ENCODE measurements around the gene ABO. TPM values are rescaled to one million over a fixed set of nuclear protein-coding genes. Genes with fewer than 3 reads are reported as not detected.

The ABO gene
- total and polyA plus RNA-seq, 2 of the 8 experiments (the other 6 are each of a cell fraction or from before 2014, with no cell fraction given), result 0.03 TPM; not detected in 1

DNA sequence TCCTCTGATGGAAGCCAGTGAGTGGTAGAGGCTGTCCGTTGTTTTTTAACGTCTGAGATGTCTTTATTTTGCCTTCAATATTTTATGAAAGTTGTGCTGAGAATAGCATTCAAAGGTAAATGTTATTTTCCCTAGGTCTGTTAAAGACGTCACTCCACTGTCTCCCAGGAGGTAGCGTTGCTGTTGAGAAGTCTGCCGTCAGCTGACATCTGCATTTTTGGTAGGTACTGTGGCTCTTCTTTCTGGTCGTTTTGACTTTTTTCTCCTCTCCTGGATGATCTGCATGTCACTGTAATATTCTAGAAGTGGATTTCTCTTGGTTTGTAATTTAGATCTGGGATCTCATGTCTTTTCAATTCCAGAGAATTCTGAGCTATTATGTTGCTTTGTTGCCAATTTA is 34.6 kb upstream of the ABO start (continued):
- TF ChIP-seq, protein P1, sequence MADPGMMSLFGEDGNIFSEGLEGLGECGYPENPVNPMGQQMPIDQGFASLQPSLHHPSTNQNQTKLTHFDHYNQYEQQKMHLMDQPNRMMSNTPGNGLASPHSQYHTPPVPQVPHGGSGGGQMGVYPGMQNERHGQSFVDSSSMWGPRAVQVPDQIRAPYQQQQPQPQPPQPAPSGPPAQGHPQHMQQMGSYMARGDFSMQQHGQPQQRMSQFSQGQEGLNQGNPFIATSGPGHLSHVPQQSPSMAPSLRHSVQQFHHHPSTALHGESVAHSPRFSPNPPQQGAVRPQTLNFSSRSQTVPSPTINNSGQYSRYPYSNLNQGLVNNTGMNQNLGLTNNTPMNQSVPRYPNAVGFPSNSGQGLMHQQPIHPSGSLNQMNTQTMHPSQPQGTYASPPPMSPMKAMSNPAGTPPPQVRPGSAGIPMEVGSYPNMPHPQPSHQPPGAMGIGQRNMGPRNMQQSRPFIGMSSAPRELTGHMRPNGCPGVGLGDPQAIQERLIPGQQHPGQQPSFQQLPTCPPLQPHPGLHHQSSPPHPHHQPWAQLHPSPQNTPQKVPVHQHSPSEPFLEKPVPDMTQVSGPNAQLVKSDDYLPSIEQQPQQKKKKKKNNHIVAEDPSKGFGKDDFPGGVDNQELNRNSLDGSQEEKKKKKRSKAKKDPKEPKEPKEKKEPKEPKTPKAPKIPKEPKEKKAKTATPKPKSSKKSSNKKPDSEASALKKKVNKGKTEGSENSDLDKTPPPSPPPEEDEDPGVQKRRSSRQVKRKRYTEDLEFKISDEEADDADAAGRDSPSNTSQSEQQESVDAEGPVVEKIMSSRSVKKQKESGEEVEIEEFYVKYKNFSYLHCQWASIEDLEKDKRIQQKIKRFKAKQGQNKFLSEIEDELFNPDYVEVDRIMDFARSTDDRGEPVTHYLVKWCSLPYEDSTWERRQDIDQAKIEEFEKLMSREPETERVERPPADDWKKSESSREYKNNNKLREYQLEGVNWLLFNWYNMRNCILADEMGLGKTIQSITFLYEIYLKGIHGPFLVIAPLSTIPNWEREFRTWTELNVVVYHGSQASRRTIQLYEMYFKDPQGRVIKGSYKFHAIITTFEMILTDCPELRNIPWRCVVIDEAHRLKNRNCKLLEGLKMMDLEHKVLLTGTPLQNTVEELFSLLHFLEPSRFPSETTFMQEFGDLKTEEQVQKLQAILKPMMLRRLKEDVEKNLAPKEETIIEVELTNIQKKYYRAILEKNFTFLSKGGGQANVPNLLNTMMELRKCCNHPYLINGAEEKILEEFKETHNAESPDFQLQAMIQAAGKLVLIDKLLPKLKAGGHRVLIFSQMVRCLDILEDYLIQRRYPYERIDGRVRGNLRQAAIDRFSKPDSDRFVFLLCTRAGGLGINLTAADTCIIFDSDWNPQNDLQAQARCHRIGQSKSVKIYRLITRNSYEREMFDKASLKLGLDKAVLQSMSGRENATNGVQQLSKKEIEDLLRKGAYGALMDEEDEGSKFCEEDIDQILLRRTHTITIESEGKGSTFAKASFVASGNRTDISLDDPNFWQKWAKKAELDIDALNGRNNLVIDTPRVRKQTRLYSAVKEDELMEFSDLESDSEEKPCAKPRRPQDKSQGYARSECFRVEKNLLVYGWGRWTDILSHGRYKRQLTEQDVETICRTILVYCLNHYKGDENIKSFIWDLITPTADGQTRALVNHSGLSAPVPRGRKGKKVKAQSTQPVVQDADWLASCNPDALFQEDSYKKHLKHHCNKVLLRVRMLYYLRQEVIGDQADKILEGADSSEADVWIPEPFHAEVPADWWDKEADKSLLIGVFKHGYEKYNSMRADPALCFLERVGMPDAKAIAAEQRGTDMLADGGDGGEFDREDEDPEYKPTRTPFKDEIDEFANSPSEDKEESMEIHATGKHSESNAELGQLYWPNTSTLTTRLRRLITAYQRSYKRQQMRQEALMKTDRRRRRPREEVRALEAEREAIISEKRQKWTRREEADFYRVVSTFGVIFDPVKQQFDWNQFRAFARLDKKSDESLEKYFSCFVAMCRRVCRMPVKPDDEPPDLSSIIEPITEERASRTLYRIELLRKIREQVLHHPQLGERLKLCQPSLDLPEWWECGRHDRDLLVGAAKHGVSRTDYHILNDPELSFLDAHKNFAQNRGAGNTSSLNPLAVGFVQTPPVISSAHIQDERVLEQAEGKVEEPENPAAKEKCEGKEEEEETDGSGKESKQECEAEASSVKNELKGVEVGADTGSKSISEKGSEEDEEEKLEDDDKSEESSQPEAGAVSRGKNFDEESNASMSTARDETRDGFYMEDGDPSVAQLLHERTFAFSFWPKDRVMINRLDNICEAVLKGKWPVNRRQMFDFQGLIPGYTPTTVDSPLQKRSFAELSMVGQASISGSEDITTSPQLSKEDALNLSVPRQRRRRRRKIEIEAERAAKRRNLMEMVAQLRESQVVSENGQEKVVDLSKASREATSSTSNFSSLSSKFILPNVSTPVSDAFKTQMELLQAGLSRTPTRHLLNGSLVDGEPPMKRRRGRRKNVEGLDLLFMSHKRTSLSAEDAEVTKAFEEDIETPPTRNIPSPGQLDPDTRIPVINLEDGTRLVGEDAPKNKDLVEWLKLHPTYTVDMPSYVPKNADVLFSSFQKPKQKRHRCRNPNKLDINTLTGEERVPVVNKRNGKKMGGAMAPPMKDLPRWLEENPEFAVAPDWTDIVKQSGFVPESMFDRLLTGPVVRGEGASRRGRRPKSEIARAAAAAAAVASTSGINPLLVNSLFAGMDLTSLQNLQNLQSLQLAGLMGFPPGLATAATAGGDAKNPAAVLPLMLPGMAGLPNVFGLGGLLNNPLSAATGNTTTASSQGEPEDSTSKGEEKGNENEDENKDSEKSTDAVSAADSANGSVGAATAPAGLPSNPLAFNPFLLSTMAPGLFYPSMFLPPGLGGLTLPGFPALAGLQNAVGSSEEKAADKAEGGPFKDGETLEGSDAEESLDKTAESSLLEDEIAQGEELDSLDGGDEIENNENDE (IDR thresholded peaks at IDR 0.05; ENCODE audit: insufficient replicate concordance, low read length), result no peak
- TF ChIP-seq BCL11A (IDR thresholded peaks at IDR 0.05; ENCODE audit: low read depth in 2 of 2, low read length in 2 of 2) (no peak), EP300 (IDR thresholded peaks at IDR 0.05; ENCODE audit: borderline replicate concordance in 1 of 2, low read depth in 2 of 2, low read length in 2 of 2) (no peak), CBX8 (IDR thresholded peaks at IDR 0.05; ENCODE audit: borderline replicate concordance, low read depth, low read length) (no peak), CTBP2 (IDR thresholded peaks at IDR 0.05; ENCODE audit: borderline replicate concordance, insufficient read depth, insufficient read length, low read length) (no peak), JUN (IDR thresholded peaks at IDR 0.05; ENCODE audit: low read depth, low read length) (no peak), YY1 (IDR thresholded peaks at IDR 0.05; ENCODE audit: low read depth, low read length) (no peak)
- TF ChIP-seq, protein P2, sequence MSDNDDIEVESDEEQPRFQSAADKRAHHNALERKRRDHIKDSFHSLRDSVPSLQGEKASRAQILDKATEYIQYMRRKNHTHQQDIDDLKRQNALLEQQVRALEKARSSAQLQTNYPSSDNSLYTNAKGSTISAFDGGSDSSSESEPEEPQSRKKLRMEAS (IDR thresholded peaks at IDR 0.05), result no peak
